Measurements from ENCODE around the gene MRPL52. TPM values are rescaled to one million over a fixed set of nuclear protein-coding genes. Genes with fewer than 3 reads are reported as not detected.
"Not testable (repeated sequence)": the region's sequence is repeated elsewhere in the genome, so short reads cannot be mapped to it uniquely, and the experiment has no call there.

Gene MRPL52
- total and polyA plus RNA-seq, 2 of the 13 experiments (the other 11 are each of a cell fraction or from before 2014, with no cell fraction given): 118 to 329 TPM

- TF ChIP-seq ATF6 (CRISPR knock-in tag; conservative IDR thresholded peaks at IDR 0.05): 0 out of 2 replicates have a peak, but pooled peaks have one; percentile 13
- peak; percentile 86 for TF ChIP-seq E2F2 (CRISPR knock-in tag; IDR thresholded peaks at IDR 0.05; ENCODE audit: borderline replicate concordance)
- TF ChIP-seq ISX (CRISPR knock-in tag; conservative IDR thresholded peaks at IDR 0.05): peak; percentile 79; the same call in 1 of the 2 replicates
- peak; percentile 72; the same call in 1 of the 2 replicates for TF ChIP-seq KLF6 (CRISPR knock-in tag; IDR thresholded peaks at IDR 0.05)
- TF ChIP-seq FOXM1 (CRISPR knock-in tag; IDR thresholded peaks at IDR 0.05): 0 out of 2 replicates have a peak, but pooled peaks have one; percentile 47
- peak; percentile 65; the same call in 1 of the 2 replicates for TF ChIP-seq SNAI1 (CRISPR knock-in tag; IDR thresholded peaks at IDR 0.05; ENCODE audit: borderline replicate concordance)
- 0 out of 2 replicates have a peak, but pooled peaks have one; percentile 74 for TF ChIP-seq ZNF850 (CRISPR knock-in tag; conservative IDR thresholded peaks at IDR 0.05)
- TF ChIP-seq PHF5A (CRISPR knock-in tag; IDR thresholded peaks at IDR 0.05; ENCODE audit: low read depth, unreplicated experiment): peak; percentile 14
- 0 out of 2 replicates have a peak, but pooled peaks have one; percentile 3 for TF ChIP-seq GTF3A (CRISPR knock-in tag; conservative IDR thresholded peaks at IDR 0.05)
- TF ChIP-seq ZBTB14 (CRISPR knock-in tag; IDR thresholded peaks at IDR 0.05): peak; percentile 39; the same call in 1 of the 2 replicates
- TF ChIP-seq ZBTB38 (CRISPR knock-in tag; IDR thresholded peaks at IDR 0.05): peak; percentile 55; the same call in 1 of the 2 replicates
- peak; percentile 57; the same call in 1 of the 2 replicates for TF ChIP-seq ZNF124 (CRISPR knock-in tag; IDR thresholded peaks at IDR 0.05)
- peak; percentile 81; the same call in 1 of the 2 replicates for TF ChIP-seq ZNF670 (CRISPR knock-in tag; IDR thresholded peaks at IDR 0.05; ENCODE audit: borderline replicate concordance)
- peak; percentile 55; the same call in 1 of the 2 replicates for TF ChIP-seq TEF (CRISPR knock-in tag; IDR thresholded peaks at IDR 0.05)
- peak; percentile 84; the same call in 1 of the 2 replicates for TF ChIP-seq ZNF770 (CRISPR knock-in tag; IDR thresholded peaks at IDR 0.05)
- TF ChIP-seq KDM4B (CRISPR knock-in tag; IDR thresholded peaks at IDR 0.05): peak; percentile 19; the same call in 1 of the 2 replicates
- not testable (repeated sequence) for TF ChIP-seq TCF12, NONO (IDR thresholded peaks at IDR 0.05)
- TF ChIP-seq TCF12 (CRISPR knock-in tag; IDR thresholded peaks at IDR 0.05): peak; percentile 29
- TF ChIP-seq ZNF615 (CRISPR knock-in tag; IDR thresholded peaks at IDR 0.05; ENCODE audit: borderline replicate concordance): 0 out of 2 replicates have a peak, but pooled peaks have one; percentile 6
- TF ChIP-seq NONO (CRISPR knock-in tag; conservative IDR thresholded peaks at IDR 0.05): peak; percentile 79; the same call in 1 of the 2 replicates
- peak; percentile 21; the same call in 1 of the 2 replicates for TF ChIP-seq RFXAP (CRISPR knock-in tag; IDR thresholded peaks at IDR 0.05; ENCODE audit: borderline replicate concordance)
- TF ChIP-seq FOXK1 (CRISPR knock-in tag; IDR thresholded peaks at IDR 0.05; ENCODE audit: borderline replicate concordance, low read depth): peak; percentile 12; the same call in 1 of the 2 replicates
These were observed 519 bp upstream of the MRPL52 start (continued) for GRCh38 chr14:22829076-22829660.

Data from HepG2 (cell line).